HG03439 (cell line): Measurements from ENCODE around the gene CLDN22.

ENCODE experiments used
- ATAC-seq: cut with Tn5 transposase; IDR thresholded peaks from one replicate; pipeline ENCODE4 v1.9.1; 2021; ENCODE audit warnings: mild to moderate bottlenecking, moderate library complexity; ENCODE audit not compliant: unreplicated experiment

The CLDN22 gene

DNA sequence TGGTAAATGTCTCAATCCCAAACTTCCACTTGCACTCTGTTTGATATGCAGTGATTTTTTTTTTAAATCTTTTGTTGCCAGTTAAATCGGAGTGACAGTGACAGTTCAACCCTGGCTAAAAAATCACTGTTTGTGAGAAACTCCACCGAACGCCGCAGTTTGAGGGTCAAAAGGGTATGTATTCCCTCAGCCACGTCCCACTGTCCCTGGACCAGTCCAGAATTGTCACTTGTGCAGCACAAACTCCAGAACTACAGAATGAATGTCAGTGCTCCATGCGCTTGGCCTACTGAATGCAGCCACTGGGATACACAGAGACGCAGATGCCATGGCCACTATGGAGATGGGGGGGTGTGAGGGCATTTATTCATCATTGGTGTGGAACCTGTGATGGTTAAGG, 34.2 kb downstream of the CLDN22 start:
- no peak for ATAC-seq

DNA sequence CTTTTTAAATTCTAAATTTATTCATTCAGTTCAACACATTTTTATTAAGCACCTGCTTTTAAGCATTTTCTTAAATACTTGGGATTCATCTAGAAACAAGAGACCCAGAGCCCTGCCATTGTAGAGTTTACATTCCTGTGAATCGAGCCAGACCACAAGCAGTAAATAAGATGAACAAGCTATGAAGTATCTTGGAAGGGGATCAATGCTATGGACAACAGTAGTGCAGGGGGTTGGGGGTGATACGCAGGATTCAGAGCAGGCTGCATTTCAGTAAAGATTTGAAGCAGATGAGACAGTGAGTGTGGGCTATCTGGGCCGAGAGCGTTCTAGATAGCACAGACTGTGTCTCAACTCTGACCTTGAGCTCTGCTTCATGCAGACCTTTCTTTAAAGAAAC, 35.1 kb downstream of the CLDN22 start:
- no peak for ATAC-seq

GRCh38 chr4:183284258-183284785, 35.8 kb downstream of the CLDN22 start:
- no peak for ATAC-seq

DNA sequence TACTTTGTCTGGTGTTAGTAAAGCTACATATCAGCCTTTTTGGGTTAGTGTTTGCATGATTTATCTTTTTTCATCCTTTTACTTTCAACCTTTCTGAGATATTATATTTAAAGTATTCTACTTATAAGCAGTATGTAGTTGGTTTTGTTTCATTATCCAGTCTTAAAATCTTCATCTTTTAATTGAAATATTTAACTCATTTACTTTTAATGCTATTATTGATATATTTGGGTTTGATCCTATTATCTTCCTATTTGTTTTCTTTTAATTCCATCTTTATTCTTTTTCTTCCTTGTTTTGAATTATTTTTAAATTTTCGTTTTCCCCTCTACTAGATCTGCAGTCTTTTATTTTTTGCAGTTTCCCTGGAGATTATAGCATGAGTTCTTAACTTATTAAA, 44.0 kb downstream of the CLDN22 start:
- no peak for ATAC-seq

DNA sequence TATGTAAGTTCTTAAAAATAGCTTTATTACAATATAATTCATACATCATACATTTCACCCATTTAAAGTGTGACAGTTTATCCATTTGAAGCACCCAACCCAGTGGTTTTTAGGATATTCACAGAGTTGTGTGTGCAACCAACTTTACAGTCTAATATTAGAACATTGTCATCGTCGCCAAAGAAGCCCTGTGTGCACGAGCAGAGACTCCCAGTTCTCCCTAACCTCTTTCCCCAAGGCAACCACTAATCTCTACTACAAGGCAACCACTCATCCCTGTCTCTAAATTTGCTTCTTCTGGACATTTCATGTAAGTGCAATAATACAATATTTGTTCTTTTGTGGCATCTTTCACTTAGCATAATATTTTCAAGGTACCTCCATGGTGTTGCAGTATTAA, 47.7 kb downstream of the CLDN22 start:
- ATAC-seq: no peak

DNA sequence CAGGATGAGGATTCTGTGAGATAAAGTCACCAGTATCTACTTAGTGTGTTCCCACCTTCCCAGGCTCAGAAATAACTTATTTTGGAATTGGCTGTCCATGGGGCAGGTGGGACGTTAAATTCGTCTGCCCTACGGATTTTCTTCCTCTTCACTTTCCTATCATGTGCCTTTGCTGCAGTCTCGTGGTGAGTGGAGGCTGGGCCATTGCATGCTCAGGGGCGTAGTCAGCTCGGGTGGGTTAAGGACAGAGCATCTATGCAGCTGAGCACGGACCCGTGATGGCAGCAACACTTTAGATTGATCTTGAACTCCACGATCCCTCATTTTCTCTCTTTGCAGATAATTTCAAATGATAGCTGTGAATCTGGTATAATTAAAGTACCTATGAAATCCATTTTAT, 51.5 kb downstream of the CLDN22 start:
- ATAC-seq: no peak
